Measurements from ENCODE around the gene CACNB4. TPM values are rescaled to one million over a fixed set of nuclear protein-coding genes. Genes with fewer than 3 reads are reported as not detected.

The CACNB4 gene
- total and polyA plus RNA-seq, 2 of the 4 experiments (the other 2 are of a cell fraction), result 0.12 to 0.36 TPM

DNA sequence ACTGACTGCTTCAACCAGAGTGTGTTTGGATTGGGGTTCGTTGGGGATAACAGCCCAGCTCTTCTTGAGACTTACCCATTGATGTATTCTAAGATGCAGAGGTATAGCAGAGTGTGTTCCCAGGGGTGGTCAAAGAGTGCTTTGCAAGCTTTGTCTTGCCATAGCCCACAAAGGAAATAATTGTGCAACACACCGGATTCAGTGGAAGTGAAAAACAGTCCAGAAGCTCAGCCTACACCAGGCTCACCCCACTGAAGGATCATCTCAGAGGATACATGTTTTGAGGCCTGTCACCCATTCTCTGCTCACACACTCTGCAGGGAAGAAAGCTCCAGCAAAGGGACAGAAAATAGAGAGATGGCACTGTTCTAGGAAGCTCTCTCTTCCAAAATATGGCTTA, 9.6 kb downstream of the CACNB4 start:
- Histone ChIP-seq H3K4me3 (ENCODE audit: insufficient read depth, low read depth, low read length) (no peak overlapping the region), H3K9ac (ENCODE audit: low read depth, low read length) (no peak overlapping the region), H4K8ac (ENCODE audit: low read depth in 2 of 2, low read length in 2 of 2) (no peak overlapping the region), H4K91ac (ENCODE audit: insufficient read depth, low read depth, low read length) (no peak overlapping the region), H3K27ac (ENCODE audit: insufficient read depth, low read length) (no peak overlapping the region), H2AK9ac (replicated peaks; ENCODE audit: low read depth, low read length, poor library complexity) (no peak overlapping the region), H3K9me3 (ENCODE audit: control insufficient read depth, insufficient read depth, low read length) (no peaks in the 10 kb centered on the region), H3K23ac (ENCODE audit: low read depth, low read length) (no peak overlapping the region), H2AFZ (replicated peaks; ENCODE audit: low read length, poor library complexity) (no peak overlapping the region), H2BK20ac (ENCODE audit: low read depth, low read length) (no peak overlapping the region), H3K56ac (ENCODE audit: extremely low read depth, insufficient read depth, low read length) (no peak overlapping the region), H4K20me1 (ENCODE audit: insufficient read depth, low read length) (no peaks in the 10 kb centered on the region), H3K9me1 (ENCODE audit: insufficient read depth, low read length) (no peaks in the 10 kb centered on the region), H3K18ac (ENCODE audit: low read depth, low read length) (no peak overlapping the region), H3K4ac (ENCODE audit: low read depth, low read length) (no peak overlapping the region), H3K14ac (replicated peaks; ENCODE audit: low read depth, low read length) (no peak overlapping the region), H3K4me1 (ENCODE audit: control insufficient read depth, insufficient read depth, low read length) (no peaks in the 10 kb centered on the region), H2BK5ac (ENCODE audit: low read depth, low read length, poor library complexity, severe bottlenecking) (no peak overlapping the region), H3K4me2 (ENCODE audit: low read depth, low read length) (no peak overlapping the region), H3K36me3 (ENCODE audit: control insufficient read depth, insufficient read depth, low read length) (no peaks in the 10 kb centered on the region), H2BK120ac (ENCODE audit: low read depth, low read length) (no peak overlapping the region), H2AK5ac (ENCODE audit: low read depth, low read length) (no peak overlapping the region), H3K27me3 (ENCODE audit: control insufficient read depth, insufficient read depth, low read length) (peaks cover 9% of the 10 kb centered on the region), H3K79me1 (ENCODE audit: low read depth in 1 of 2, low read length in 2 of 2) (no peaks in the 10 kb centered on the region), H4K5ac (ENCODE audit: low read depth, low read length) (no peak overlapping the region), H2BK15ac (ENCODE audit: low read depth, low read length) (no peak overlapping the region)
- in situ Hi-C loops (cut with MboI; ENCODE audit: low sequenced_read_pairs) (no loop called here), dilution Hi-C loops (cut with HindIII; ENCODE audit: low sequenced_read_pairs, unreplicated experiment) (no loop called here), intact Hi-C loops (cut with micrococcal nuclease) (no loop called here)
- ATAC-seq (ENCODE audit: low read depth), result no peak
- WGBS, 2 experiments (ENCODE audit: extremely low coverage in 2 of 2, insufficient read length in 1 of 2), result 43% methylated on average over 1 of the region's 2 CpGs; no CpG with 5 or more reads in 1 of the 2 experiments
- no peak for TF ChIP-seq MAFK (IDR thresholded peaks at IDR 0.05; ENCODE audit: low read depth, low read length)
- no peak for DNase-seq
- ChIA-PET CTCF (no interaction called here), POLR2A (ENCODE audit: unreplicated experiment) (no interaction called here)
- BruUV-seq (replicated peaks), result no TSS peak
